H1 (cell line): Measurements from ENCODE around the gene PECR. TPM values are rescaled to one million over a fixed set of nuclear protein-coding genes. Genes with fewer than 3 reads are reported as not detected.

Experiments used
- CTCF ChIA-PET: fragments of 300-600 bp; sonication (Branson Sonifier 250); formaldehyde crosslinking; loops from one replicate; lab custom pipeline; 2021; ENCODE audit not compliant: partially characterized antibody; lab: Charles Lee
- POLR2A ChIA-PET: fragments of 300-600 bp; sonication (Branson Sonifier 250); formaldehyde crosslinking; loops from one replicate; lab custom pipeline; 2021; ENCODE audit warnings: inconsistent platforms; ENCODE audit not compliant: partially characterized antibody; lab: Charles Lee
- DNase-seq, 2 experiments: peaks; one replicate each; pipeline versions ENCODE4 v3.0.0 to v3.0.0-alpha.2; 2010 to 2022; ENCODE audit warnings: low spot score in 2 of 2, low read depth in 1 of 2, mixed read lengths in 1 of 2
- FAIRE-seq: peaks from 2 replicates; lab custom pipeline; 2011; peaks lifted over from hg19 to GRCh38; lab: Jason Lieb, UNC
- H2AFZ ChIP-seq: 2 replicates; pipeline ENCODE4 v1.8.1; 2012; ENCODE audit warnings: low read length, inconsistent platforms
- H2AK5ac ChIP-seq: 2 replicates; pipeline ENCODE4 v1.6.1; 2013; ENCODE audit warnings: low read depth, low read length
- H2BK120ac ChIP-seq: replicated peaks from 2 replicates; pipeline ENCODE3; 2013; ENCODE audit warnings: low read depth, low read length, inconsistent platforms
- H2BK12ac ChIP-seq: 2 replicates; pipeline ENCODE4 v1.6.1; 2013; ENCODE audit warnings: low read depth, low read length
- H2BK15ac ChIP-seq: 2 replicates; pipeline ENCODE4 v1.6.1; 2013; ENCODE audit warnings: low read length
- H2BK20ac ChIP-seq: 2 replicates; pipeline ENCODE4 v1.6.1; 2013; ENCODE audit warnings: low read length
- H2BK5ac ChIP-seq: 2 replicates; pipeline ENCODE4 v1.6.1; 2013; ENCODE audit warnings: low read depth, low read length
- H3K14ac ChIP-seq: 2 replicates; pipeline ENCODE4 v1.6.1; 2013; ENCODE audit warnings: inconsistent platforms; ENCODE audit not compliant: insufficient read length
- H3K18ac ChIP-seq: 2 replicates; pipeline ENCODE4 v1.6.1; 2013; ENCODE audit warnings: low read length; ENCODE audit errors: extremely low read depth
- H3K23ac ChIP-seq: 2 replicates; pipeline ENCODE4 v1.6.1; 2013; ENCODE audit warnings: inconsistent platforms; ENCODE audit not compliant: insufficient read length
- H3K23me2 ChIP-seq: 2 replicates; pipeline ENCODE4 v1.6.1; 2013; ENCODE audit warnings: low read depth, low read length
- H3K27ac ChIP-seq: 2 replicates; pipeline ENCODE4 v1.6.1; 2011; ENCODE audit warnings: low read depth, low read length, inconsistent platforms
- H3K27me3 ChIP-seq, 4 experiments: replicated peaks in 1 of 4; 1 replicate in 1 of 4; 2 replicates in 3 of 4; pipeline versions ENCODE4 v1.6.1 to v1.8.1; 2011 to 2013; ENCODE audit warnings: low read length in 3 of 4, mild to moderate bottlenecking in 3 of 4, inconsistent platforms in 2 of 4, mixed read lengths in 2 of 4, moderate library complexity in 1 of 4; ENCODE audit not compliant: control insufficient read depth in 3 of 4, insufficient read depth in 3 of 4; ENCODE audit errors: extremely low read depth in 1 of 4
- H3K36me3 ChIP-seq, 4 experiments: 2 replicates each; pipeline versions ENCODE4 v1.6.1 to v1.8.1; 2011 to 2013; ENCODE audit warnings: mild to moderate bottlenecking in 4 of 4, low read length in 3 of 4, moderate library complexity in 2 of 4, control low read depth in 1 of 4, inconsistent platforms in 1 of 4; ENCODE audit not compliant: insufficient read depth in 4 of 4, control insufficient read depth in 2 of 4
- H3K4ac ChIP-seq: replicated peaks from 2 replicates; pipeline ENCODE3; 2013; ENCODE audit warnings: low read length, low read depth, mixed read lengths, inconsistent platforms; ENCODE audit not compliant: insufficient read length
- H3K4me1 ChIP-seq, 4 experiments: replicated peaks in 1 of 4; 1 replicate in 1 of 4; 2 replicates in 3 of 4; pipeline versions ENCODE4 v1.6.1 to v1.8.1; 2011 to 2013; ENCODE audit warnings: low read length in 3 of 4, inconsistent platforms in 2 of 4, mixed read lengths in 1 of 4; ENCODE audit not compliant: insufficient read depth in 4 of 4, control insufficient read depth in 3 of 4
- H3K4me2 ChIP-seq, 2 experiments: 2 replicates each; pipeline versions ENCODE4 v1.6.1 to v1.8.1; 2011 to 2013; ENCODE audit warnings: low read depth in 2 of 2, low read length in 2 of 2, control low read depth in 1 of 2, inconsistent platforms in 1 of 2, mild to moderate bottlenecking in 1 of 2; ENCODE audit not compliant: insufficient read depth in 1 of 2
- H3K4me3 ChIP-seq, 4 experiments: fragments of 200-600, 300-600 bp in 1 of 4; sonication (generic), shearing (Covaris generic), sonication (Bioruptor Twin) in 1 of 4; 2 replicates each; pipeline versions ENCODE4 v1.5.1 to v1.8.1; 2011 to 2016; ENCODE audit warnings: low read length in 4 of 4, low read depth in 3 of 4, control low read depth in 2 of 4, inconsistent platforms in 2 of 4, mild to moderate bottlenecking in 2 of 4, mixed read lengths in 1 of 4, moderate library complexity in 1 of 4; ENCODE audit not compliant: insufficient read depth in 2 of 4; ENCODE audit errors: extremely low read depth in 1 of 4
- H3K56ac ChIP-seq: replicated peaks from 2 replicates; pipeline ENCODE3; 2013; ENCODE audit warnings: low read depth, mild to moderate bottlenecking, mixed read lengths, low read length, inconsistent platforms; ENCODE audit not compliant: insufficient read length
- H3K79me1 ChIP-seq: 2 replicates; pipeline ENCODE4 v1.6.1; 2013; ENCODE audit warnings: low read depth, low read length, control low read depth
- H3K79me2 ChIP-seq, 2 experiments: 2 replicates each; pipeline versions ENCODE4 v1.6.1 to v1.8.1; 2012 to 2013; ENCODE audit warnings: low read length in 2 of 2, mild to moderate bottlenecking in 2 of 2, inconsistent platforms in 1 of 2; ENCODE audit not compliant: insufficient read depth in 2 of 2, control insufficient read depth in 1 of 2
- H3K9ac ChIP-seq, 4 experiments: replicated peaks in 1 of 4; 1 replicate in 1 of 4; 2 replicates in 3 of 4; pipeline versions ENCODE4 v1.6.1 to v1.8.1; 2011 to 2013; ENCODE audit warnings: low read depth in 3 of 4, low read length in 3 of 4, control low read depth in 2 of 4, mild to moderate bottlenecking in 2 of 4, moderate library complexity in 2 of 4, inconsistent platforms in 1 of 4; ENCODE audit errors: extremely low read depth in 1 of 4
- H3K9me3 ChIP-seq, 2 experiments: 2 replicates each; pipeline versions ENCODE4 v1.6.1 to v1.8.1; 2012 to 2013; ENCODE audit warnings: mild to moderate bottlenecking in 2 of 2, moderate library complexity in 2 of 2, control low read depth in 1 of 2, inconsistent platforms in 1 of 2, low read depth in 1 of 2, low read length in 1 of 2, mixed read lengths in 1 of 2; ENCODE audit not compliant: insufficient read depth in 2 of 2
- H4K20me1 ChIP-seq, 2 experiments: replicated peaks in 1 of 2; 2 replicates each; pipeline versions ENCODE3 to v1.8.1; 2011 to 2013; ENCODE audit warnings: inconsistent platforms in 2 of 2, low read length in 2 of 2, mild to moderate bottlenecking in 1 of 2; ENCODE audit not compliant: insufficient read depth in 2 of 2, control insufficient read depth in 1 of 2
- H4K5ac ChIP-seq: 2 replicates; pipeline ENCODE4 v1.6.1; 2013; ENCODE audit warnings: low read length, low read depth, mixed read lengths, inconsistent platforms; ENCODE audit not compliant: insufficient read length
- H4K8ac ChIP-seq: 2 replicates; pipeline ENCODE4 v1.8.0; 2013; ENCODE audit warnings: mild to moderate bottlenecking, moderate library complexity, low read length, inconsistent platforms; ENCODE audit not compliant: insufficient read depth; ENCODE audit errors: extremely low read depth
- H4K91ac ChIP-seq: replicated peaks from 2 replicates; pipeline ENCODE3; 2013; ENCODE audit warnings: low read length, mixed read lengths, inconsistent platforms; ENCODE audit not compliant: insufficient read length
- CTBP2 ChIP-seq: IDR thresholded peaks from 2 replicates; pipeline ENCODE4 v1.7.0; 2011; ENCODE audit warnings: borderline replicate concordance, mild to moderate bottlenecking, moderate library complexity, mixed read lengths, low read length; ENCODE audit not compliant: insufficient read depth, insufficient read length
- RFX5 ChIP-seq: IDR thresholded peaks from 2 replicates; pipeline ENCODE4 v1.6.1; 2011; ENCODE audit warnings: low read depth, low read length, improper control_type of control experiment, borderline replicate concordance
- RXRA ChIP-seq: IDR thresholded peaks from 2 replicates; pipeline ENCODE4 v1.6.1; 2011; ENCODE audit warnings: low read depth, mild to moderate bottlenecking, low read length, moderate library complexity; ENCODE audit not compliant: insufficient read depth
- TBP ChIP-seq: IDR thresholded peaks from 2 replicates; pipeline ENCODE4 v1.6.1; 2011; ENCODE audit warnings: low read depth, low read length, improper control_type of control experiment
- WGBS, 2 experiments: shearing (Covaris generic) in 1 of 2; methylation state at CpG; one replicate each; pipeline versions ENCODE4 v1.1.6 to v1.1.7; 2013 to 2015; ENCODE audit warnings: low lambda C conversion rate in 2 of 2, mixed read lengths in 2 of 2, inconsistent platforms in 1 of 2, low coverage in 1 of 2, missing lambda C conversion rate in 1 of 2; ENCODE audit not compliant: insufficient replicate concordance in 2 of 2, insufficient coverage in 1 of 2, insufficient read length in 1 of 2; ENCODE audit errors: extremely low coverage in 1 of 2, missing lambda C conversion rate in 1 of 2; 5-methylcytosine and 5-hydroxymethylcytosine counted together
- polyA plus RNA-seq, 7 experiments: library from polyadenylated mRNA; depleted of rRNA in 3 of 7; stranded (reverse) in 5 of 7; unstranded in 2 of 7; fragments of >200 nt in 5 of 7; fragments of 200-250 nt in 2 of 7; gene quantifications; 1 replicate in 5 of 7; 2 replicates in 1 of 7; 4 replicates in 1 of 7; pipeline versions ENCODE4 v1.2.1 to v1.2.3, GENCODE V29; 2011 to 2013; ENCODE audit warnings: missing spikeins in 2 of 7, mixed read lengths in 2 of 7
- total RNA-seq: library from RNA; stranded (reverse); fragmentation: NEBNext Ultra II Directional; extraction: Animal tissue kit (Norgen Biotek cat#: 25700); gene quantifications from 2 replicates; pipeline ENCODE4 v1.2.1, GENCODE V29; 2021

Gene PECR
- total and polyA plus RNA-seq, 2 of the 8 experiments (the other 6 are each of a cell fraction or from before 2014, with no cell fraction given) = 15.9 to 19.2 TPM

DNA sequence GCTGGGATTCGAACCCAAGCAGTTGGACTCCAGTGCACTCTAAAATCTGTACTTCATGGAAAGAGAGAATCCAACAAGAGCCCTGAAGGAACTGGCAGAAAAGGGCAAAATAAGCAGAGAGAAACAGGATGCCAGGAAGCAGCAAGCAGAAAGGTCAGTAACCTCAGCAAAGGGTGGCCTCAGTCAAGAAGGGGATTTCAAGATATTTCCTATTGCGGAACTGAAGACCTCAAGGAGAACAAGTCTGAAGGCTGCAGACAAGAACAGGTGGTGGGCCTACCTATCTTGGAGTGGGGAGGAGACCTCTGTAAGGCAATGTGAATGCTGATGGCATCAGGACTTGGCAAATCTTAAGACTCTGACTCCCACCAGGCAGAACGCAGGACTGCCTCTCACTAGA is 48.2 kb downstream of the PECR start:
- Histone ChIP-seq H2BK20ac (no peak overlapping the region), H3K4ac (no peak overlapping the region), H3K27me3 (no peaks in the 10 kb centered on the region), H2BK15ac (no peak overlapping the region), H2BK5ac (no peak overlapping the region), H3K27ac (no peak overlapping the region), H4K91ac (no peak overlapping the region), H2AK5ac (no peak overlapping the region), H3K23ac (no peak overlapping the region), H3K4me3 (no peak overlapping the region), H4K20me1 (peaks cover 0 to 4% of the 10 kb centered on the region in 2 experiments), H3K4me1 (peaks cover 0 to 3% (median 0%) of the 10 kb centered on the region in 4 experiments; a peak in 1 of 7 replicates), H3K23me2 (peaks cover 2% of the 10 kb centered on the region; the same call in 1 of the 2 replicates), H2AFZ (no peak overlapping the region), H4K8ac (no peak overlapping the region), H2BK12ac (no peak overlapping the region), H3K18ac (no peak overlapping the region), H3K9me3 (no peaks in the 10 kb centered on the region), H3K9ac (no peak overlapping the region), H3K14ac (no peak overlapping the region), H3K4me2 (no peak overlapping the region), H2BK120ac (no peak overlapping the region), H3K56ac (no peak overlapping the region), H3K79me1 (no peaks in the 10 kb centered on the region), H3K36me3 (peaks cover 0 to 5% (median 3%) of the 10 kb centered on the region in 4 experiments; a peak in 3 of 8 replicates), H4K5ac (no peak overlapping the region), H3K79me2 (no peaks in the 10 kb centered on the region)
- DNase-seq = no peak
- TF ChIP-seq RFX5 (no peak), CTBP2 (no peak), RXRA (no peak), TBP (no peak)
- POLR2A ChIA-PET = interaction anchor here (1.0 kb wide), 1 partner anchor 10 kb away, joined by 6 read pairs; no protein-coding TSS in a partner anchor
- 89% methylated on average over 3 of the region's 3 CpGs; no CpG with 5 or more reads in 1 of the 2 experiments for WGBS, 2 experiments
- FAIRE-seq = no peak
- CTCF ChIA-PET = interaction anchor here (0.6 to 11.7 kb wide), 23 partner anchors 11 to 432 kb away, joined by 3 to 165 read pairs (median 6); no protein-coding TSS in a partner anchor
